BJ (cell line): ENCODE results near the gene ANKRD9. TPM values are rescaled to one million over a fixed set of nuclear protein-coding genes. Genes with fewer than 3 reads are reported as not detected.
"Not testable (repeated sequence)": the region's sequence is repeated elsewhere in the genome, so short reads cannot be mapped to it uniquely, and the experiment has no call there.

Experiments
- CTCF ChIA-PET: fragments of 350-600 bp; formaldehyde crosslinking; extraction: SDS; loops from one replicate; lab custom pipeline; 2021; ENCODE audit warnings: antibody characterized with exemption, inconsistent platforms; lab: Yijun Ruan, JAX
- POLR2A ChIA-PET: fragments of 300-600 bp; sonication (Branson Sonifier 250); formaldehyde crosslinking; extraction: SDS; loops from one replicate; lab custom pipeline; 2021; ENCODE audit warnings: antibody characterized with exemption; lab: Charles Lee
- DNase-seq: peaks from one replicate; pipeline ENCODE4 v3.0.0-alpha.2; 2011; ENCODE audit warnings: low read depth
- H3K27me3 ChIP-seq: 2 replicates; pipeline ENCODE4 v1.6.0; 2011; ENCODE audit warnings: low read length; ENCODE audit not compliant: control insufficient read depth, insufficient read depth
- H3K36me3 ChIP-seq: 2 replicates; pipeline ENCODE4 v1.5.1; 2011; ENCODE audit warnings: low read length; ENCODE audit not compliant: control insufficient read depth, insufficient read depth
- H3K4me3 ChIP-seq: 2 replicates; pipeline ENCODE4 v1.5.1; 2011; ENCODE audit warnings: low read depth, mild to moderate bottlenecking, control low read depth, low read length
- CTCF ChIP-seq: IDR thresholded peaks from 2 replicates; pipeline ENCODE4 v1.5.1; 2011; ENCODE audit warnings: low read depth, mild to moderate bottlenecking, control low read depth, inconsistent platforms, low read length, moderate library complexity; ENCODE audit not compliant: insufficient read depth
- polyA plus RNA-seq: library from polyadenylated mRNA; depleted of rRNA; stranded (reverse); fragments of >200 nt; gene quantifications from 2 replicates; pipeline ENCODE4 v1.2.3, GENCODE V29; 2011

ANKRD9 gene
- polyA plus RNA-seq, 1 experiment, result 9.1 TPM

- no peak for DNase-seq
- Histone ChIP-seq H3K36me3 (no peaks in the 10 kb centered on the region), H3K4me3 (peak overlapping the region; percentile 61), H3K27me3 (no peaks in the 10 kb centered on the region)
- POLR2A ChIA-PET, result no interaction called here
- CTCF ChIA-PET, result interaction anchor here (0.7 to 1.5 kb wide), 2 partner anchors 15 to 37 kb away, joined by 3 read pairs; no protein-coding TSS in a partner anchor
- no peak for TF ChIP-seq CTCF
These were observed 45.5 kb upstream of the ANKRD9 start for GRCh38 chr14:102554821-102555819.

- ChIA-PET CTCF (interaction anchor here (0.5 kb wide), 1 partner anchor 256 kb away, joined by 4 read pairs; no protein-coding TSS in a partner anchor), POLR2A (no interaction called here)
- Histone ChIP-seq H3K4me3 (no peak overlapping the region), H3K27me3 (peaks cover 2% of the 10 kb centered on the region; the same call in 1 of the 2 replicates), H3K36me3 (no peaks in the 10 kb centered on the region)
- TF ChIP-seq CTCF, result no peak
- no peak for DNase-seq
These were observed 42.6 kb upstream of the ANKRD9 start for GRCh38 chr14:102551995-102552705.

GRCh38 chr14:102550927-102551401, 41.4 kb upstream of the ANKRD9 start:
- H3K4me3 ChIP-seq, H3K36me3 ChIP-seq, DNase-seq, H3K27me3 ChIP-seq, CTCF ChIA-PET, POLR2A ChIA-PET: not testable (repeated sequence)

- no peak for TF ChIP-seq CTCF
- CTCF ChIA-PET, result no interaction called here
- no peak for DNase-seq
- Histone ChIP-seq H3K4me3 (no peak overlapping the region), H3K27me3 (peaks cover 2% of the 10 kb centered on the region; the same call in 1 of the 2 replicates), H3K36me3 (no peaks in the 10 kb centered on the region)
- POLR2A ChIA-PET, result interaction anchor here (0.7 kb wide), 1 partner anchor 127 kb away, joined by 23 read pairs; no protein-coding TSS in a partner anchor
These were observed 39.2 kb upstream of the ANKRD9 start for GRCh38 chr14:102548616-102549240.

GRCh38 chr14:102545461-102546265, 36.1 kb upstream of the ANKRD9 start:
- ChIA-PET POLR2A (no interaction called here), CTCF (interaction anchor here (0.6 kb wide), 1 partner anchor 51 kb away, joined by 4 read pairs; no protein-coding TSS in a partner anchor)
- Histone ChIP-seq H3K36me3 (no peaks in the 10 kb centered on the region), H3K27me3 (peaks cover 2% of the 10 kb centered on the region; the same call in 1 of the 2 replicates), H3K4me3 (no peak overlapping the region; the same call in 1 of the 2 replicates)
- peak; percentile 33 for TF ChIP-seq CTCF
- DNase-seq, result peak; percentile 33
